Measurements from ENCODE around the gene ZNF711. TPM values are rescaled to one million over a fixed set of nuclear protein-coding genes. Genes with fewer than 3 reads are reported as not detected.
"Not testable (repeated sequence)": the region's sequence is repeated elsewhere in the genome, so short reads cannot be mapped to it uniquely, and the experiment has no call there.

Gene ZNF711
- 0.40 TPM for total RNA-seq
- long read RNA-seq, partial matches to known transcripts: 0 of 2 reads
- long read RNA-seq, other reads (novel, unspliced or antisense): 2 of 2 reads

- peak; percentile 46 for DNase-seq
- peak; percentile 25 for ATAC-seq (ENCODE audit: poor library complexity)
- intact Hi-C loops (cut with DNase I): no loop called here
These were observed at the start of gene ZNF711, which contains the start of gene SATL1 for GRCh38 chrX:85243761-85244449. Gene ZNF711 (plus strand): TSS chrX:85243991. CDS start chrX:85247573, 3,582 bp downstream. Gene SATL1 (minus strand): TSS chrX:85243779. CDS start chrX:85108968, 134,811 bp downstream.

DNA sequence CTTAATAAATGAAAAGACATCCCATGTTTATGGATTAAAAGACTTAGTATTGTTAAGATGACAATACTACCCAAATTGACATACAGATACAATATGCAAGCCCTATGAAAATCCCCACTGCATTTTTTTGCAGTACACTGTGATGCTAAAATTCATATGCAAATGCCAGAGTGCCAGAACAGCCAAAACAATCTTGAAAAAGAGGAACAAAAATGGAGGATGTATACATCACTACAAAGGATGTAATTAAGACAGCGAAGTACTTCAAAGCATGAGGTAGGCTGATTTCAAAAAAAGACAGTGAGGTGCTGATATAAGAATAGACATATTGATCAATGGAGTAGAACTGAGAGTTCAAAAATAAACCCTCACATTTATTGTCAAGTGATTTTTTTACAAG, 47.5 kb upstream of the ZNF711 start:
- ATAC-seq (ENCODE audit: poor library complexity): no peak
- no peak for DNase-seq
- intact Hi-C loops (cut with DNase I): no loop called here

GRCh38 chrX:85203461-85203970, 40.3 kb upstream of the ZNF711 start:
- intact Hi-C loops (cut with DNase I): no loop called here
- ATAC-seq (ENCODE audit: poor library complexity) (no peak), DNase-seq (no peak)

- intact Hi-C loops (cut with DNase I): no loop called here
- DNase-seq: no peak
- ATAC-seq (ENCODE audit: poor library complexity): no peak
These were observed 29.8 kb upstream of the ZNF711 start for GRCh38 chrX:85213792-85214530.

DNA sequence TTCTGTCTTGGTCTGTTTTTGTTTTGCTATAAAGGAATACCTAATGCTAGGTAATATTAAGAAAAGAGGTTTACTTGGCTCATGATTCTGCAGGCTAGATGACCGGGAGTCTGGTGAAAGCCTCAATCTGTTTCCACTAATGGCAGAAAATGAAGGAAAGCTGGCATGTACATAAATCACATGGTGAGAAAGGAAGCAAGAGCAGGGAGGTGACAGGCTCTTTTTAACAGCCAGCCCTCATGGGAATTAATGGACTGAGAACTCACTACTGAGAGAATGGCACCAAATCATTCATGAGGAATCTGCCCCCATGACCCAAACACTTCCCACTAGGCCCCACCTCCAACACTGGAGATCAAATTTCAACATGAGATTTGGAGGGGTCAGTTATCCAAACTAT, 27.8 kb upstream of the ZNF711 start:
- DNase-seq (no peak), ATAC-seq (ENCODE audit: poor library complexity) (no peak)
- intact Hi-C loops (cut with DNase I): no loop called here

GRCh38 chrX:85221361-85221760, 22.4 kb upstream of the ZNF711 start:
- DNase-seq (no peak), ATAC-seq (ENCODE audit: poor library complexity) (no peak)
- intact Hi-C loops (cut with DNase I): no loop called here

- DNase-seq (no peak), ATAC-seq (ENCODE audit: poor library complexity) (no peak)
- intact Hi-C loops (cut with DNase I): no loop called here
These were observed 20.4 kb upstream of the ZNF711 start for GRCh38 chrX:85223359-85223758.

- no peak for DNase-seq
- intact Hi-C loops (cut with DNase I): no loop called here
- no peak for ATAC-seq (ENCODE audit: poor library complexity)
These were observed 636 bp upstream of the ZNF711 start for GRCh38 chrX:85243155-85243554.

DNA sequence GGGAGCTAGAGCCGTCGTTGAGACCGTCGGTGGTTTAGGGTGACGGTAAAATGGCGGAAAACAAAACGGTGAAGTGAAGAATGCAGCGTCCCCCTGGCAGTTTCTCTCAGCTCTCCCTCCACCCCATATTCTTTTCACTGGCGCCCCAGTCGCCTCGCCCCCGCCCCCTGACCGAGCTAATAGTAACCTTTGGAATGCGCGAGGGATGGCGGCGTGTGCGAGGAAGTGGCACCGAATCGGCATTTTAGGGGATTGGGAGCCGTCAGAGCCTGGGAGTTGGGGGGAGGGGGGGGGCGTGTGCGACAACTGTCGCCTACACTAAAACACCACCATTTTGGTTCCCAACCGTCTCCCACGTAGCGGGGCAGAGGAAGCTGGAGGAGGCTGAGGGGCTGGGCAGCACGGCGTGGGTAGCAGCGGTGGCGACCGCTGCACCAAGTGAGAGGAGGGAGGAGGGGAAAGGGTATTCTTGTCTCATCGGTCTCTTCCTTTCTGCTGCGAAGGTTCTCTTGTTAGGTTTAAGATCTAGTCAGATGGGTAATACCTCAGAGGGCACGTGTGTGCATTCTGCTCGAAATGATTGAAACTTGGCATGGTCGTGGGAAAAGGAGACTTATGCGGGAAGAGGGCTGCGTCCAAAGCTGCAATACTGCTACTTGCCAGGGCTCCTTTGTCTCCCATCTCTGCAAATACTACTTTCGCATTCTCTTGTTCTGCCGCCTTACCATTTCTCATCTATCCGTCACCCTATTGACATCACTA, 840 bp downstream of the ZNF711 start:
- DNase-seq: no peak
- no peak for ATAC-seq (ENCODE audit: poor library complexity)
- intact Hi-C loops (cut with DNase I): no loop called here

DNA sequence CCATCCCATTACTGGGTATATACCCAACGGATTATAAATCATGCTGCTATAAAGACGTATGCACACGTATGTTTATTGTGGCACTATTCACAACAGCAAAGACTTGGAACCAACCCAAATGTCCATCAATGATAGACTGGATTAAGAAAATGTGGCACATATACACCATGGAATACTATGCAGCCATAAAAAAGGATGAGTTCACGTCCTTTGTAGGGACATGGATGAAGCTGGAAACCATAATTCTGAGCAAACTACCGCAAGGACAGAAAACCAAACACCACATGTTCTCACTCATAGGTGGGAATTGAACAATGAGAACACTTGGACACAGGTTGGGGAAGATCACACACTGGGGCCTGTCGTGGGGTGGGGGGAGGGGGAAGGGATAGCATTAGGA, 41.5 kb downstream of the ZNF711 start:
- DNase-seq; intact Hi-C loops (cut with DNase I); ATAC-seq (ENCODE audit: poor library complexity): not testable (repeated sequence)

DNA sequence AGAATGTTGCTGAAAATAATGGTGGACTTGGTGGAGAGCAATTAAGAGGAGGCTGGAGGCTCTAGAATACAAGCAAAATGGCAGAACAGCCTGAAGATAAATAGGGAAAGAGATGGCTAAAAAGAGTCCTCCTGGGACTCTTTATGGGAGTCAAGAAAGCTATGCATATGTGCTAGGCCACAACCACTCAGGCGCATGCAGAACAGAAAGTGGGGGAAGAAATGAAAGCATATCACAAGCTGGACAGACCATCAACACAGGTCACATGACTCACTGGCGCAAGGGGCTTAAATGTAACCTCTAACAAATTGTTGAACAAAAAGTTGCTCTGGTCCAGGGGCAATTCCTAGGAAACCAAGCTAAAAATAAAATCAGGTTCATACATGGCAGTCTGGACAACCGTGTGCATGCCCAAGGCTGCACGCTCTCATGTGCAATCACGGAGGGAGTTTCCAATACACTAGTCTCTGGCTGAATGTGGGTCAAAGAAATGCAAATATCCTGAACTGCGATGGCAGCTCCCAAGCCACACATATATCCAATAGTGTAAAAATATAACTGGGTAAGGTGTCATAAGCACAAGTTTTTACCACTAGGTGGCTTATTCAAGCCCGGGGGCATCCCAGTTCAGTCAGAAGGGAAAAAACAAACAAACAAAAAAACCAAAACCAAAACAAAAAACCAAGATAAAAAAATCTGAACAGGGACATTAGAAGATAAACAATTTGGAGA, 45.4 kb downstream of the ZNF711 start:
- intact Hi-C loops (cut with DNase I): no loop called here
- ATAC-seq (ENCODE audit: poor library complexity) (no peak), DNase-seq (no peak)

- DNase-seq (no peak), ATAC-seq (ENCODE audit: poor library complexity) (no peak)
- intact Hi-C loops (cut with DNase I): no loop called here
These were observed 59.8 kb downstream of the ZNF711 start for GRCh38 chrX:85303544-85303943.

- DNase-seq (no peak), ATAC-seq (ENCODE audit: poor library complexity) (no peak)
- intact Hi-C loops (cut with DNase I): no loop called here
These were observed 65.9 kb downstream of the ZNF711 start for GRCh38 chrX:85309717-85310116.

DNA sequence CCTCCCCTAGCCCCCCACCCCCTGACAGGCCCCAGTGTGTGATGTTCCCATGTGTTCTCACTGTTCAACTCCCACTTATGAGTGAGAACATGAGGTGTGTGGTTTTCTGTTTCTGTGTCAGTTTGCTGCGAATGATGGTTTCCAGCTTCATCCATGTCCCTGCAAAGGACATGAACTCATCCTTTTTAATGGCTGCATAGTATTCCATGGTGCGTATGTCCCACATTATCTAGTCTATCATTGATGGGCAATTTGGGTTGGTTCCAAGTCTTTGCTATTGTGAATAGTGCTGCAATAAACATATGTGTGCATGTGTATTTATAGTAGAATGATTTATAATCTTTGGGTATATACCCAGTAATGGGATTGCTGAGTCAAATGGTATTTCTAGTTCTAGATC, 67.6 kb downstream of the ZNF711 start:
- ATAC-seq (ENCODE audit: poor library complexity); intact Hi-C loops (cut with DNase I); DNase-seq: not testable (repeated sequence)

Other genes with a start within 250 kb of the ZNF711 start
- gene APOOL, start 240.1 kb upstream of the ZNF711 start, total RNA-seq: 50.1 TPM
- gene SATL1, start 212 bp upstream of the ZNF711 start, total RNA-seq: not detected
- 1.2 TPM for gene POF1B, start 135.7 kb downstream of the ZNF711 start, total RNA-seq

Data from Right ventricle myocardium superior (tissue), 1 donor.